Activated CD4-positive, alpha-beta T cell treated with anti-CD3 and anti-CD28 coated beads for 48 hours (primary cell): ENCODE measurements around the gene VASN.

Experiments
- DNase-seq: peaks from one replicate; pipeline ENCODE4 v3.0.0-alpha.2; 2020

The VASN gene

GRCh38 chr16:4373356-4373908 is 1.8 kb downstream of the VASN start:
- DNase-seq: no peak

- DNase-seq: no peak
Measured at GRCh38 chr16:4373909-4374742, 2.5 kb downstream of the VASN start.

- no peak for DNase-seq
Measured at GRCh38 chr16:4375717-4376116, 4.1 kb downstream of the VASN start.

GRCh38 chr16:4376126-4376892 is 4.7 kb downstream of the VASN start:
- no peak for DNase-seq

- no peak for DNase-seq
Measured at GRCh38 chr16:4376893-4377572, 5.4 kb downstream of the VASN start.

GRCh38 chr16:4377573-4378154 is 6.0 kb downstream of the VASN start:
- no peak for DNase-seq

- DNase-seq: no peak
Measured at GRCh38 chr16:4378161-4378666, 6.6 kb downstream of the VASN start.

- DNase-seq: no peak
Measured at GRCh38 chr16:4378999-4379690, 7.5 kb downstream of the VASN start.

- DNase-seq: no peak
Measured at GRCh38 chr16:4380119-4381063, 8.7 kb downstream of the VASN start.

GRCh38 chr16:4381072-4381934 is 9.7 kb downstream of the VASN start:
- DNase-seq: no peak

GRCh38 chr16:4381935-4382794 is 10.5 kb downstream of the VASN start:
- DNase-seq: no peak

- DNase-seq: no peak
Measured at GRCh38 chr16:4382795-4383357, 11.2 kb downstream of the VASN start.

- DNase-seq: no peak
Measured at GRCh38 chr16:4383591-4384444, 12.2 kb downstream of the VASN start.

GRCh38 chr16:4384509-4384942 is 12.9 kb downstream of the VASN start:
- no peak for DNase-seq

GRCh38 chr16:4385066-4385788 is 13.6 kb downstream of the VASN start:
- DNase-seq: no peak

GRCh38 chr16:4385789-4386450 is 14.3 kb downstream of the VASN start:
- no peak for DNase-seq
